Measurements from ENCODE around the gene BCL7A. TPM values are rescaled to one million over a fixed set of nuclear protein-coding genes. Genes with fewer than 3 reads are reported as not detected.

BCL7A gene
- total and polyA plus RNA-seq, 10 of the 15 experiments (the other 5 are each of a cell fraction or from before 2014, with no cell fraction given), result 0.37 to 17.2 (median 11.7) TPM

GRCh38 chr12:122106843-122107242, 85.2 kb downstream of the BCL7A start:
- ChIA-PET SMC1A (ENCODE audit: uncharacterized antibody, unreplicated experiment) (interaction anchor here (1.0 kb wide), 1 partner anchor 26 kb away, joined by 3 read pairs; no protein-coding TSS in a partner anchor), POLR2A (interaction anchor here (0.5 kb wide), 1 partner anchor 148 kb away, joined by 3 read pairs; no protein-coding TSS in a partner anchor), RAD21 (ENCODE audit: unreplicated experiment) (no interaction called here), CTCF (interaction anchor here (0.6 to 1.8 kb wide), 2 partner anchors 16 to 40 kb away, joined by 3 to 6 read pairs; no protein-coding TSS in a partner anchor)
- ATAC-seq (no peak), DNase-seq (ENCODE audit: low read depth, low spot score) (no peak), FAIRE-seq (no peak)
- no peak overlapping the region for H3K4me3 ChIP-seq
- no peak overlapping the region for H2AFZ ChIP-seq (ENCODE audit: control insufficient read depth, low read depth, low read length)
- no peak overlapping the region for H3K27ac ChIP-seq (ENCODE audit: control insufficient read depth, insufficient read depth)
- H4K20me1 ChIP-seq (ENCODE audit: control insufficient read depth, insufficient read depth), result no peaks in the 10 kb centered on the region
- no peaks in the 10 kb centered on the region for H3K9me3 ChIP-seq (replicated peaks; ENCODE audit: control insufficient read depth, insufficient read depth, low read length)
- H3K27me3 ChIP-seq (replicated peaks in 1 of 2; ENCODE audit: control insufficient read depth in 2 of 2, insufficient read depth in 2 of 2, low read length in 1 of 2), result no peaks in the 10 kb centered on the region
- intact Hi-C loops (cut with micrococcal nuclease; ENCODE audit: unreplicated experiment), result no loop called here
- H3K4me2 ChIP-seq (ENCODE audit: control insufficient read depth, insufficient read depth), result no peak overlapping the region
- no TSS peak for BruUV-seq (replicated peaks)
- peaks cover 4% of the 10 kb centered on the region for H3K4me1 ChIP-seq (ENCODE audit: control insufficient read depth, insufficient read depth, low read length)
- 93% methylated on average over 8 of the region's 8 CpGs for WGBS (ENCODE audit: insufficient coverage, insufficient replicate concordance, low lambda C conversion rate, missing lambda C conversion rate)
- H3K79me2 ChIP-seq (ENCODE audit: control insufficient read depth, insufficient read depth, low read length), result no peaks in the 10 kb centered on the region
- no peaks in the 10 kb centered on the region for H3K36me3 ChIP-seq (ENCODE audit: control insufficient read depth in 2 of 2, insufficient read depth in 2 of 2, low read length in 1 of 2)
- no peak overlapping the region for H3K9ac ChIP-seq (ENCODE audit: control insufficient read depth, insufficient read depth, low read length)
- in situ Hi-C loops (cut with MboI), result no loop called here
- TF ChIP-seq NBN (IDR thresholded peaks at IDR 0.05) (no peak), ZBTB4 (CRISPR knock-in tag; IDR thresholded peaks at IDR 0.05) (no peak), CEBPZ (IDR thresholded peaks at IDR 0.05; ENCODE audit: low read depth, low read length) (no peak), ZNF24 (IDR thresholded peaks at IDR 0.05) (no peak), NFYB (IDR thresholded peaks at IDR 0.05; ENCODE audit: insufficient read depth, low read depth, low read length) (no peak), HDGF (IDR thresholded peaks at IDR 0.05) (no peak), ZNF384 (IDR thresholded peaks at IDR 0.05; ENCODE audit: borderline replicate concordance, low read depth, low read length) (no peak), MLLT1 (IDR thresholded peaks at IDR 0.05) (no peak), ZNF622 (IDR thresholded peaks at IDR 0.05) (no peak), RB1 (IDR thresholded peaks at IDR 0.05; ENCODE audit: borderline replicate concordance) (no peak), BCLAF1 (IDR thresholded peaks at IDR 0.05) (no peak), E2F4 (IDR thresholded peaks at IDR 0.05; ENCODE audit: low read depth, low read length) (no peak)

All from GM12878 (cell line).